HepG2 (cell line): ENCODE results near the gene PACS1. TPM values are rescaled to one million over a fixed set of nuclear protein-coding genes. Genes with fewer than 3 reads are reported as not detected.

Experiments used
- ATAC-seq: fragments of 200-7000 bp; cut with Tn5 transposase; 3 replicates; pipeline ENCODE4 v1.9.1; 2020; ENCODE audit warnings: mild to moderate bottlenecking, moderate library complexity
- BruUV-seq: library from RNA; stranded (reverse); fragments of 400-500 nt; replicated peaks from 2 replicates; lab custom pipeline; 2021; lab: Mats Ljungman, UMichigan
- CTCF ChIA-PET: fragments of 300-600 bp; formaldehyde crosslinking; extraction: SDS; loops from one replicate; lab custom pipeline; 2021; ENCODE audit warnings: low total read pairs, inconsistent platforms, low intra/inter-chr PET ratio; lab: Yijun Ruan, JAX
- POLR2A ChIA-PET: fragments of 350-600 bp; sonication (Branson Sonifier 250); formaldehyde crosslinking; loops from one replicate; lab custom pipeline; 2020; ENCODE audit warnings: antibody characterized with exemption, inconsistent platforms; lab: Yijun Ruan, JAX
- DNase-seq: peaks from one replicate; pipeline ENCODE4 v3.0.0-alpha.2; 2015; ENCODE audit warnings: low spot score
- FAIRE-seq: peaks from 3 replicates; lab custom pipeline; 2011; peaks lifted over from hg19 to GRCh38; lab: Jason Lieb, UNC
- H2AFZ ChIP-seq: one replicate; pipeline ENCODE4 v1.6.1; 2011; ENCODE audit warnings: low read length, inconsistent platforms
- H3K27ac ChIP-seq: fragments of 300-600 bp; 3 replicates; pipeline ENCODE4 v1.8.0; 2011; ENCODE audit warnings: mixed run types, mild to moderate bottlenecking, mixed read lengths, low read length, inconsistent platforms; ENCODE audit not compliant: insufficient read depth; ENCODE audit errors: extremely low read length
- H3K27me3 ChIP-seq, 2 experiments: fragments of 200-600 bp in 1 of 2; 2 replicates in 1 of 2; 3 replicates in 1 of 2; pipeline versions ENCODE4 v1.6.0 to v1.8.0; 2011; ENCODE audit warnings: low read length in 2 of 2, mild to moderate bottlenecking in 2 of 2, moderate library complexity in 2 of 2, inconsistent platforms in 1 of 2; ENCODE audit not compliant: insufficient read depth in 2 of 2, control insufficient read depth in 1 of 2
- H3K36me3 ChIP-seq, 2 experiments: fragments of 200-600 bp in 1 of 2; replicated peaks in 1 of 2; 2 replicates in 1 of 2; 3 replicates in 1 of 2; pipeline versions ENCODE4 v1.5.1 to v1.8.0; 2011; ENCODE audit warnings: low read length in 2 of 2, inconsistent platforms in 1 of 2; ENCODE audit not compliant: insufficient read depth in 2 of 2, control insufficient read depth in 1 of 2
- H3K4me1 ChIP-seq: 2 replicates; pipeline ENCODE4 v1.5.1; 2012; ENCODE audit warnings: low read length, inconsistent platforms; ENCODE audit not compliant: insufficient read depth
- H3K4me2 ChIP-seq: 2 replicates; pipeline ENCODE4 v1.6.0; 2011; ENCODE audit warnings: low read depth, low read length, inconsistent platforms
- H3K4me3 ChIP-seq, 3 experiments: fragments of 200-600 bp in 1 of 3; sonication (generic), shearing (Covaris generic) in 1 of 3; replicated peaks in 1 of 3; 2 replicates each; pipeline ENCODE4 v1.5.1; 2011 to 2016; ENCODE audit warnings: low read length in 3 of 3, inconsistent platforms in 2 of 3, low read depth in 2 of 3, mild to moderate bottlenecking in 2 of 3, control low read depth in 1 of 3, mixed read lengths in 1 of 3; ENCODE audit not compliant: insufficient read depth in 1 of 3
- H3K79me2 ChIP-seq: one replicate; pipeline ENCODE4 v1.6.1; 2011; ENCODE audit warnings: low read length, inconsistent platforms; ENCODE audit not compliant: insufficient read depth
- H3K9ac ChIP-seq: 2 replicates; pipeline ENCODE4 v1.6.0; 2011; ENCODE audit warnings: mild to moderate bottlenecking, low read depth, low read length, inconsistent platforms; ENCODE audit not compliant: insufficient read depth
- H3K9me3 ChIP-seq: 2 replicates; pipeline ENCODE4 v1.5.1; 2012; ENCODE audit warnings: mild to moderate bottlenecking, low read length
- H4K20me1 ChIP-seq: 2 replicates; pipeline ENCODE4 v1.6.0; 2011; ENCODE audit warnings: inconsistent platforms, mild to moderate bottlenecking, low read length, moderate library complexity; ENCODE audit not compliant: insufficient read depth
- E2F2 ChIP-seq: sonication (generic); formaldehyde crosslinking; IDR thresholded peaks from 2 replicates; pipeline ENCODE4 v1.4.0; 2020; ENCODE audit warnings: missing genetic modification reagents, borderline replicate concordance
- FLYWCH1 ChIP-seq: sonication (generic); formaldehyde crosslinking; IDR thresholded peaks from 2 replicates; pipeline ENCODE4 v1.8.1; 2023; ENCODE audit warnings: mild to moderate bottlenecking, missing genetic modification reagents
- GLMP ChIP-seq: sonication (generic); formaldehyde crosslinking; IDR thresholded peaks from 2 replicates; pipeline ENCODE4 v1.9.0; 2021; ENCODE audit warnings: missing genetic modification reagents, mild to moderate bottlenecking, borderline replicate concordance
- ZEB1 ChIP-seq: IDR thresholded peaks from 2 replicates; pipeline ENCODE4 v1.6.1; 2012; ENCODE audit warnings: mild to moderate bottlenecking, low read depth, inconsistent platforms; ENCODE audit not compliant: insufficient replicate concordance
- ZMYM3 ChIP-seq: sonication (generic); formaldehyde crosslinking; IDR thresholded peaks from 2 replicates; pipeline ENCODE4 v1.5.1; 2020; ENCODE audit warnings: mild to moderate bottlenecking, missing genetic modification reagents
- ZMYM4 ChIP-seq: sonication (generic); formaldehyde crosslinking; IDR thresholded peaks from 2 replicates; pipeline ENCODE4 v1.8.1; 2023; ENCODE audit warnings: mild to moderate bottlenecking, missing genetic modification reagents
- ZNF17 ChIP-seq: sonication (generic); formaldehyde crosslinking; IDR thresholded peaks from 2 replicates; pipeline ENCODE4 v1.5.0; 2020; ENCODE audit warnings: mild to moderate bottlenecking, missing genetic modification reagents
- ZNF235 ChIP-seq: sonication (generic); formaldehyde crosslinking; IDR thresholded peaks from 2 replicates; pipeline ENCODE4 v1.8.1; 2023; ENCODE audit warnings: mild to moderate bottlenecking, missing genetic modification reagents, borderline replicate concordance
- ZNF530 ChIP-seq: sonication (generic); formaldehyde crosslinking; IDR thresholded peaks from 2 replicates; pipeline ENCODE4 v1.5.0; 2020; ENCODE audit warnings: low read depth, mild to moderate bottlenecking, missing genetic modification reagents
- ZNF550 ChIP-seq: sonication (generic); formaldehyde crosslinking; IDR thresholded peaks from 2 replicates; pipeline ENCODE4 v1.4.0; 2020; ENCODE audit warnings: mild to moderate bottlenecking, missing genetic modification reagents, borderline replicate concordance
- ZNF615 ChIP-seq: sonication (generic); formaldehyde crosslinking; IDR thresholded peaks from 2 replicates; pipeline ENCODE4 v1.5.0; 2020; ENCODE audit warnings: mild to moderate bottlenecking, missing genetic modification reagents, borderline replicate concordance
- ZNF773 ChIP-seq: sonication (generic); formaldehyde crosslinking; IDR thresholded peaks from 2 replicates; pipeline ENCODE4 v1.4.0; 2020; ENCODE audit warnings: missing genetic modification reagents, borderline replicate concordance
- ZNF792 ChIP-seq: IDR thresholded peaks from 2 replicates; pipeline ENCODE4 v1.6.1; 2016
- WGBS: methylation state at CpG from one replicate; pipeline ENCODE4 v1.1.6; 2017; ENCODE audit warnings: low lambda C conversion rate; 5-methylcytosine and 5-hydroxymethylcytosine counted together
- in situ Hi-C: cut with HindIII; loops from 2 replicates; pipeline ENCODE4 v1.10.0; 2017; ENCODE audit warnings: low pct_unique_long_range_greater_than_20kb; ENCODE audit not compliant: extremely low pct_ligation_motif_present
- intact Hi-C: fragments of 100-400 bp; cut with micrococcal nuclease; formaldehyde crosslinking; loops from one replicate; pipeline ENCODE4 v1.10.0; 2022; ENCODE audit not compliant: unreplicated experiment
- polyA plus RNA-seq, 8 experiments: library from polyadenylated mRNA; depleted of rRNA in 3 of 8; stranded (reverse) in 7 of 8; unstranded in 1 of 8; fragments of >200 nt; fragmentation: Illumina TruSeq in 4 of 8; extraction: Trizol in 4 of 8; gene quantifications; 2 replicates each; pipeline versions ENCODE4 v1.2.1 to v1.2.3, GENCODE V29; 2011 to 2016; ENCODE audit warnings: low read depth in 4 of 8, missing spikeins in 1 of 8, mixed read lengths in 1 of 8; ENCODE audit not compliant: insufficient read depth in 1 of 8
- total RNA-seq, 5 experiments: library from RNA; depleted of rRNA; stranded (reverse); fragments of >200 nt; fragmentation: Illumina TruSeq; extraction: Trizol; gene quantifications; 2 replicates each; pipeline ENCODE4 v1.2.3, GENCODE V29; 2016; ENCODE audit warnings: low read depth in 1 of 5
- TF ChIP-seq, protein P1 (sequence below): sonication (generic); formaldehyde crosslinking; conservative IDR thresholded peaks from 2 replicates; pipeline ENCODE4 v1.8.0; 2022; ENCODE audit warnings: mild to moderate bottlenecking, moderate library complexity, missing genetic modification reagents
- TF ChIP-seq, protein P2 (sequence below): sonication (generic); formaldehyde crosslinking; IDR thresholded peaks from 2 replicates; pipeline ENCODE4 v1.5.0; 2020; ENCODE audit warnings: missing genetic modification reagents

PACS1 gene
- total and polyA plus RNA-seq, 2 of the 13 experiments (the other 11 are each of a cell fraction or from before 2014, with no cell fraction given), result 7.6 to 8.6 TPM

DNA sequence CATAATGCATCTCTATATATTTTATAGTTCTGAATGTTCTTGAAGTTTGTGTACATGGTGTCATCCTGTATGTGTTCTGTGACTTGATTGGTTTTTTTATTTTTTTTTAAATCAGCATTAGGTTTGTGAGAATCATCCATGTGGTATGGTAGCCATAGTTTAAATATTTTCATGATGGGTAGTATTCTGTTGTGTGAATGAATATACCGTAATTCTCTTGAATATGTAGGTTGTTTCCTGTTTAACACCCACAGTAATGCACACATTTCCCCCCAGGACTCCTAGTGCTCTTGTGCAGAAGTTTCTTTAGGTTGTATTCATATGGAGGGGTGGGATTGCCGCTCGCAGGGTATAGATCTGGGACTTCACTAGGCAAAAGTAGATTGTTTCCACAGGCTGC lies 2.0 kb downstream of the PACS1 start:
- DNase-seq, result no peak
- WGBS, result 97% methylated on average over 3 of the region's 3 CpGs
- intact Hi-C loops, result loop anchor here (5.0 kb wide), 1 partner anchor 45 kb away; no protein-coding TSS in a partner anchor
- no TSS peak for BruUV-seq
- Histone ChIP-seq H3K9ac (no peak overlapping the region; the same call in 1 of the 2 replicates), H3K4me2 (peak overlapping the region; percentile 89), H3K36me3 (peaks cover 5 to 18% of the 10 kb centered on the region in 2 experiments), H4K20me1 (no peaks in the 10 kb centered on the region), H3K79me2 (peaks cover 21% of the 10 kb centered on the region), H3K9me3 (no peaks in the 10 kb centered on the region), H3K4me1 (peaks cover 48% of the 10 kb centered on the region), H3K27me3 (no peaks in the 10 kb centered on the region), H2AFZ (no peak overlapping the region), H3K4me3 (peak overlapping the region in 1 of 3 experiments; percentile 82; a peak in 4 of 6 replicates), H3K27ac (no peak overlapping the region)
- TF ChIP-seq ZMYM4 (CRISPR knock-in tag) (no peak), ZNF550 (CRISPR knock-in tag) (no peak), ZMYM3 (no peak), ZNF235 (CRISPR knock-in tag) (no peak), ZNF773 (no peak), ZEB1 (no peak), ZNF615 (no peak), E2F2 (CRISPR knock-in tag) (no peak), ZNF530 (CRISPR knock-in tag) (no peak), GLMP (CRISPR knock-in tag) (no peak), ZNF17 (no peak), ZNF792 (CRISPR knock-in tag) (no peak), FLYWCH1 (no peak)
- TF ChIP-seq, protein P1, sequence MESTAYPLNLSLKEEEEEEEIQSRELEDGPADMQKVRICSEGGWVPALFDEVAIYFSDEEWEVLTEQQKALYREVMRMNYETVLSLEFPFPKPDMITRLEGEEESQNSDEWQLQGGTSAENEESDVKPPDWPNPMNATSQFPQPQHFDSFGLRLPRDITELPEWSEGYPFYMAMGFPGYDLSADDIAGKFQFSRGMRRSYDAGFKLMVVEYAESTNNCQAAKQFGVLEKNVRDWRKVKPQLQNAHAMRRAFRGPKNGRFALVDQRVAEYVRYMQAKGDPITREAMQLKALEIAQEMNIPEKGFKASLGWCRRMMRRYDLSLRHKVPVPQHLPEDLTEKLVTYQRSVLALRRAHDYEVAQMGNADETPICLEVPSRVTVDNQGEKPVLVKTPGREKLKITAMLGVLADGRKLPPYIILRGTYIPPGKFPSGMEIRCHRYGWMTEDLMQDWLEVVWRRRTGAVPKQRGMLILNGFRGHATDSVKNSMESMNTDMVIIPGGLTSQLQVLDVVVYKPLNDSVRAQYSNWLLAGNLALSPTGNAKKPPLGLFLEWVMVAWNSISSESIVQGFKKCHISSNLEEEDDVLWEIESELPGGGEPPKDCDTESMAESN (CRISPR knock-in tag), result no peak
- TF ChIP-seq, protein P2, sequence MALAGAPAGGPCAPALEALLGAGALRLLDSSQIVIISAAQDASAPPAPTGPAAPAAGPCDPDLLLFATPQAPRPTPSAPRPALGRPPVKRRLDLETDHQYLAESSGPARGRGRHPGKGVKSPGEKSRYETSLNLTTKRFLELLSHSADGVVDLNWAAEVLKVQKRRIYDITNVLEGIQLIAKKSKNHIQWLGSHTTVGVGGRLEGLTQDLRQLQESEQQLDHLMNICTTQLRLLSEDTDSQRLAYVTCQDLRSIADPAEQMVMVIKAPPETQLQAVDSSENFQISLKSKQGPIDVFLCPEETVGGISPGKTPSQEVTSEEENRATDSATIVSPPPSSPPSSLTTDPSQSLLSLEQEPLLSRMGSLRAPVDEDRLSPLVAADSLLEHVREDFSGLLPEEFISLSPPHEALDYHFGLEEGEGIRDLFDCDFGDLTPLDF (CRISPR knock-in tag), result no peak
- ChIA-PET POLR2A (interaction anchor here (5.1 kb wide), 1 partner anchor 19 kb away, joined by 40 read pairs; the partner anchor contains the start of gene SF3B2), CTCF (no interaction called here)
- no peak for FAIRE-seq
- no peak for ATAC-seq
- in situ Hi-C loops, result no loop called here
